ENCODE measurements around the gene ISLR. TPM values are rescaled to one million over a fixed set of nuclear protein-coding genes. Genes with fewer than 3 reads are reported as not detected.

The ISLR gene
- polyA plus RNA-seq, 1 donor (not counting 4 experiments of a cell fraction or from before 2014, with no cell fraction given): not detected

DNA sequence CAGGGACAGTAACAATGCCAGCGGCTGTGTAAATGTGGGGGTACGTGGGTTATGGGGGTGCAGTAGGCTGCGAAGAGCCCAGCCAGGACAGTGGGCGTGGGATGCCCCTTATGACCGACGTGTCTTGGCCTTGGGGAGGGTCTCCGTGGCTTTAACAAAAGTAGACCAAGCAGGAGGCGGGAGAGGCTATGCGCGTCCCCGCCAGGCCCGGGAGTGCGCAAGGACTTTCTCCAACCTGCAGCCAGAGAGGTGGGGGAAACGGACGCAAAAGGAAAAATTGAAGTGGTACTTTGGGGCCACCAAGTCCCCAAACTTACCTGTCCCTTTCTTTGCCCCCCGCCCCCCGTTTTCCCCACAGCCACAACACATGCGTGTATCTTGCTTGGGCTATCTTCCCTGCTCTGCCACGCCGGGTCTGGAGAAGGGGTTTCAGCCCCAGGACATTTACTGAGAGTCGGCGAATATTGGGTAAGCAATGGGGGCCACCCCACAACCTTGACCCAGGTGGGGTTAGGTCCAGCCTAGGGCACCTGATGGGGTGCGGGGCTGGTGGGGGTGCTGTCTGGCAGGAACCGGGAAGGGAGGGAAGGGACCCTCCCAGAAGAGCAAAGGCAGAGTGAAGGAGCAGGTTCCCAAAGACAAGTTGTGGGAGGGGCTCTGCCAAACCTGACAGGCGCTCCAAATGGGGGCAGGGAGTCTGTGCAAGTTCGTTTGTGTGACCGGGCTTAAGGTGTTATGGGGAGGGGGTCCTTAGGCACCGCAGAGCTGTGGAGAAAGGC is 42.5 kb upstream of the ISLR start:
- TF ChIP-seq, protein P1, sequence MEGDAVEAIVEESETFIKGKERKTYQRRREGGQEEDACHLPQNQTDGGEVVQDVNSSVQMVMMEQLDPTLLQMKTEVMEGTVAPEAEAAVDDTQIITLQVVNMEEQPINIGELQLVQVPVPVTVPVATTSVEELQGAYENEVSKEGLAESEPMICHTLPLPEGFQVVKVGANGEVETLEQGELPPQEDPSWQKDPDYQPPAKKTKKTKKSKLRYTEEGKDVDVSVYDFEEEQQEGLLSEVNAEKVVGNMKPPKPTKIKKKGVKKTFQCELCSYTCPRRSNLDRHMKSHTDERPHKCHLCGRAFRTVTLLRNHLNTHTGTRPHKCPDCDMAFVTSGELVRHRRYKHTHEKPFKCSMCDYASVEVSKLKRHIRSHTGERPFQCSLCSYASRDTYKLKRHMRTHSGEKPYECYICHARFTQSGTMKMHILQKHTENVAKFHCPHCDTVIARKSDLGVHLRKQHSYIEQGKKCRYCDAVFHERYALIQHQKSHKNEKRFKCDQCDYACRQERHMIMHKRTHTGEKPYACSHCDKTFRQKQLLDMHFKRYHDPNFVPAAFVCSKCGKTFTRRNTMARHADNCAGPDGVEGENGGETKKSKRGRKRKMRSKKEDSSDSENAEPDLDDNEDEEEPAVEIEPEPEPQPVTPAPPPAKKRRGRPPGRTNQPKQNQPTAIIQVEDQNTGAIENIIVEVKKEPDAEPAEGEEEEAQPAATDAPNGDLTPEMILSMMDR (optimal IDR thresholded peaks at IDR 0.05 in 1 of 3, IDR thresholded peaks at IDR 0.05 in 1 of 3, conservative IDR thresholded peaks at IDR 0.05 in 1 of 3; ENCODE audit: extremely low read depth in 1 of 3, insufficient read depth in 2 of 3, low read length in 3 of 3): no peak
- peak; percentile 7 for TF ChIP-seq EZH2 (IDR thresholded peaks at IDR 0.05; ENCODE audit: low read length)
- Histone ChIP-seq H3K4me1 (ENCODE audit: control insufficient read depth, extremely low read depth, insufficient read depth, low read length) (peaks cover 8% of the 10 kb centered on the region), H3K9me1 (ENCODE audit: control insufficient read depth, extremely low read depth, insufficient read depth, low read length) (no peaks in the 10 kb centered on the region), H3K4me3 (ENCODE audit: control insufficient read depth in 2 of 3, extremely low read depth in 1 of 3, insufficient read depth in 2 of 3, low read depth in 1 of 3, low read length in 3 of 3) (no peak overlapping the region), H4K20me1 (ENCODE audit: control insufficient read depth, extremely low read depth, insufficient read depth, low read length) (peaks cover 4% of the 10 kb centered on the region), H3K9me3 (ENCODE audit: control insufficient read depth, low read depth, low read length) (no peaks in the 10 kb centered on the region), H3K79me2 (ENCODE audit: control insufficient read depth, insufficient read depth, low read length) (no peaks in the 10 kb centered on the region), H3K36me3 (ENCODE audit: control insufficient read depth in 2 of 2, extremely low read depth in 1 of 2, insufficient read depth in 2 of 2, low read length in 2 of 2) (no peaks in the 10 kb centered on the region), H2AFZ (ENCODE audit: control insufficient read depth, low read length) (no peak overlapping the region), H3K27ac (ENCODE audit: control insufficient read depth, insufficient read depth, low read length) (no peak overlapping the region), H3K4me2 (ENCODE audit: control insufficient read depth, extremely low read depth, insufficient read depth, low read depth, low read length) (no peak overlapping the region), H3K27me3 (ENCODE audit: control insufficient read depth, extremely low read depth, insufficient read depth, low read length) (peaks cover 85% of the 10 kb centered on the region), H3K9ac (ENCODE audit: control insufficient read depth, extremely low read depth, insufficient read depth, low read length) (no peak overlapping the region)
- dilution Hi-C loops (cut with MboI; ENCODE audit: extremely low pct_ligation_motif_present, low sequenced_read_pairs): no loop called here
- DNase-seq (ENCODE audit: low read depth, low spot score) (no peak), FAIRE-seq (no peak)

DNA sequence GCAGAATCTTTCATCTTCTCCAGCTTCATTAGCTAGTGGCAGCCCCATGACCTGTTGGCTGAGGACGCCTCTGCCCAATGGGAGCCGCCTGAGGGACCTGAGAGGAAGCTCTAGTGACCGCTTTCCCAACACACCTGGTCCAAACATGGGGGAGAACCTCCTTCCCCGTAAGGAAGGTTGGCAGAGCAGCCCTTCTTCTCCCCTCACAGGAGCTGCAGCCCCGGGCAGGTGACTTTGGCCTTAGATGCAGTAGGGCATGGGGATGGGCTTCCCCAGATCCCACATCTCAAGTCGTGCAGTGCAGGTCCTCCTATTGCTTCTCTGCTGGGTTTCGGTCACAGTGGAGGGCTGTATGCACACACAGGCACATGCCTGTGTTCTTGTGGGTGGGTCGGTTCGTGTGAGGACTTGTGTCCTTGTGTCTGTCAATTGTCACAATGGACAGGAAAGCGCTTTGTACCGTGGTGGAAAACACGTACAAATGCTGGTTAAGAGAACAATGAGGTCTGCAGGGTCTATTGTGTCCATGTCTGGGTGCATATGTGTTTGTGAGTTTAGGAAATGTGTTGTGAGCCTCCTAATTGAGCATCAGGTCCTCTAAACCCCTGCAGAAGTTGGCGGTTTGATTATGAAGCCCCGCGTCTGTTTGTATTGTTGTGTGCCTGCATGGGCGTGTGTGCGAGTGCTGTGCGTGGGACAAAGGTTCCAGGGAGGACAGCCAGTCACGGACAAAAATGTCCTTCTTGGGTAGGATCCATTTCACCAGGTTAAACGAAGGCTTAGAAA is 41.7 kb upstream of the ISLR start:
- FAIRE-seq (no peak), DNase-seq (ENCODE audit: low read depth, low spot score) (no peak)
- Histone ChIP-seq H3K9me3 (ENCODE audit: control insufficient read depth, low read depth, low read length) (no peaks in the 10 kb centered on the region), H3K4me2 (ENCODE audit: control insufficient read depth, extremely low read depth, insufficient read depth, low read depth, low read length) (no peak overlapping the region), H3K9me1 (ENCODE audit: control insufficient read depth, extremely low read depth, insufficient read depth, low read length) (no peaks in the 10 kb centered on the region), H3K4me1 (ENCODE audit: control insufficient read depth, extremely low read depth, insufficient read depth, low read length) (peaks cover 10% of the 10 kb centered on the region), H3K9ac (ENCODE audit: control insufficient read depth, extremely low read depth, insufficient read depth, low read length) (no peak overlapping the region), H2AFZ (ENCODE audit: control insufficient read depth, low read length) (no peak overlapping the region), H3K79me2 (ENCODE audit: control insufficient read depth, insufficient read depth, low read length) (no peaks in the 10 kb centered on the region), H3K27ac (ENCODE audit: control insufficient read depth, insufficient read depth, low read length) (no peak overlapping the region), H3K27me3 (ENCODE audit: control insufficient read depth, extremely low read depth, insufficient read depth, low read length) (peaks cover 91% of the 10 kb centered on the region), H3K36me3 (ENCODE audit: control insufficient read depth in 2 of 2, extremely low read depth in 1 of 2, insufficient read depth in 2 of 2, low read length in 2 of 2) (no peaks in the 10 kb centered on the region), H4K20me1 (ENCODE audit: control insufficient read depth, extremely low read depth, insufficient read depth, low read length) (peaks cover 4% of the 10 kb centered on the region), H3K4me3 (ENCODE audit: control insufficient read depth in 2 of 3, extremely low read depth in 1 of 3, insufficient read depth in 2 of 3, low read depth in 1 of 3, low read length in 3 of 3) (no peak overlapping the region)
- dilution Hi-C loops (cut with MboI; ENCODE audit: extremely low pct_ligation_motif_present, low sequenced_read_pairs): no loop called here
- TF ChIP-seq, protein P1 (optimal IDR thresholded peaks at IDR 0.05 in 1 of 3, IDR thresholded peaks at IDR 0.05 in 1 of 3, conservative IDR thresholded peaks at IDR 0.05 in 1 of 3; ENCODE audit: extremely low read depth in 1 of 3, insufficient read depth in 2 of 3, low read length in 3 of 3): no peak
- no peak for TF ChIP-seq EZH2 (IDR thresholded peaks at IDR 0.05; ENCODE audit: low read length)

Measured in keratinocyte (primary cell).